Fibroblast of peridontal ligament (primary cell): ENCODE data around the gene C10orf105.

Experiments used
- DNase-seq: peaks from one replicate; pipeline ENCODE4 v3.0.0-alpha.2; 2010; ENCODE audit errors: extremely low read depth

C10orf105 gene

GRCh38 chr10:71675295-71675970, 44.1 kb downstream of the C10orf105 start:
- DNase-seq: no peak

- DNase-seq: no peak
These were observed 47.3 kb downstream of the C10orf105 start for GRCh38 chr10:71671994-71672946.

DNA sequence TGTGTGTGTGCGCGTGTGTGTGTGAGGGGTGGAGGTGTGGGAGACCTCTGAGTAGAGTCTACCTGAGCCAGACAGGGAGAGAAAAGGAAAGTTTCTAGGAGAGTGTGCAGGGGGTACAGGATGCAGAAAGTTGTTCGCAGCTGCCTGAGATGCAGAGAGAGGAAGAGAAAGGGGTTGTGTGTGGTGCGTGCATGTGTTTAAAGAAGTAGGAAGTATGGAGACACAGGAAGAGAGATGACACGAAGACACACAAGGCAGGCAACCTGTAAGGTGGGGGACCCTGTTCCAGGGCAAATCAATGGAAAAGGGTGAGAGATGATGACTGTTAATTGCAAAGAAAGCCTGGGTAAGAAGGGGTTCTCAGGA, 52.2 kb downstream of the C10orf105 start:
- no peak for DNase-seq

DNA sequence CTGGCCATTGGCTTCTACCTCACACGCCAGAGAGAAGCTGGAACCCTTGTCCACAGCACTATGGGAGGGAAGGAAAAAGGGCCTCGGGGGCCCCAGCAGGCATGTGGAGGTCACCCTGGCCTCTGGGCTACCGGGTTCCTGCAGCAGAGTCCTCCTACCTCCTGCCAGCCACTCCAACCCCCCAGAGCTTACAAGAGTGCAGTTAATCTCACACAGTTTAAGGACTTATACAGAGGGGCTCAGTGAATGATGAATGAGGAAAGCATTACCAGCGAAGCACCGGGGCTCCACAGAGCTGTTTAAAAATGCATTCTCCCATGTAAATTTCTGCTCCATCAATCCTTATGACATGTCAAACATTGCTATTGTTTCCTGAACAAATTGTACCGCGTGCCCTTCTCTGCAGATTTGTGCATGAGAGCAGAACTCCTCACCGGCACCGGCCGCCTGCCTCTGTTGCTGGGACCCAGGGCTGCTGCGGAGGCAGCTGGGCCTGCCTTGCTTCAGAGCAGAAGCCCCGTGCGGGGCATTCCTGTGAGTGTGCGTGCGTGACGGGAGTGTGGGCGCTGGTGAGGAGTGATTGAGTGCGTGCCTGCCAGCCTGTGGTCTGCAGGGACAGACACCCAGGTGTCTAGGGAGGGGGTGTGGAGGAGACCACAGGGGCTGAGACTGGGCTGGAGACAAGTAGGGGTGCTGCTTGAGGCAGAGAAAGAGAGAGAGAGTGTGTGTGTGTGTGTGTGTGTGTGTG, 52.8 kb downstream of the C10orf105 start:
- DNase-seq: no peak

DNA sequence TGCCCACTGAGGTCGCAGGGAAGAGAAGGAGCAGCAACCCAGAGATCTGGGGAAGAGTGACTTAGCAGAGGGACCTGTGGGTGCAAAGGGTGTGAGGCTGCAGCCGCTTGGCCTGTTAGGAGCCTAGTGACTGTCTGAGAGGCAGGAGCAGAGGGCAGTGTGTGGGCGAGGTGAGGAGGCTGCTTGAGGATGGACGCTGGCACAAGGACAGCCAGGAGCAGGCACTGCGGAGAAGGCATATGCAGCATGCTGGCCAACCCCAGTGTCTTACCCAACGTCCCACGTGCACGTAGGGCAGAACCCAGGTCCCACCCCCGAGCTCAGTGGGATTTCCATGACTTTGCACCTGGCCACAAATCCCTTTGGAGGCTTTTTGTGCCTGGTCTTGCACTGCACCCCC, 54.1 kb downstream of the C10orf105 start:
- no peak for DNase-seq

DNA sequence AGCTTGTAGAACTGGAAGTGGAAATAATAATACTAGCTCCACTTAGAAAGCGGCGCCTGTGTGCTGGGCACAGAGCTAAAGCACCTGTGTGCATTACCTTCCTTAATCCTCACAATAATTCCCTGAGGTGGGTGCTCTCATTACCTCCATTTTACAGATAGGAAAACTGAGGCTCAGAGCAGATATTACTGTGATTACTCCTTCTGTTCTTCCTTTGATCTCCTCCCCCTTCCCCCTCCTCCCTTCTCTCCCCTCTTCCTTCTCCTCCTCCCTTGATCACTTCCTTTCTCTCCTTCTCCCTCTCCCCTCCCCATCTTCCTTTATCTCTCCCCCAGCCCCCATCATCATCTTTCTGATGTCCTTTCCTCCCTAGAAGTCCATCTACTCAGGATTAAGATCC, 55.0 kb downstream of the C10orf105 start:
- DNase-seq: no peak

DNA sequence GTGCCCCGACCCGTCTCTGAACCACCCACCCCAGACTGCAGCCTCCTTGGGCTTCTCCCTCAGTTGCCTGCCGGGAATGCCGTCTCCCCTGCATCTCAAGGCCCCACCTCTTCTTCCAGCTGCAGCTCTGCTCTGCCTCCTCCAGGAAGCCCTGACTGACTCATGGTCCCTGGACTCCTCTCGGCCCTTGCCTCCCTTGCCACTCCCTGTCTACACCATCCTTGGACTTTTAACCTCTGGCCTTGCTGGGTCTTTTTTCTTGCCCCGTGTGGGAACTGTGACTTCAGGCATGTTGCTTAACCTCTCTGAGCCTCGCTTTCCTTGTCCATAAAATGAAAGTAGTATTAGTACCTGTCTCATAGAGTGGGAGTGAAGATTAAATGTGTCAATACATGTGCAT, 56.3 kb downstream of the C10orf105 start:
- DNase-seq: no peak

- DNase-seq: no peak
These were observed 57.7 kb downstream of the C10orf105 start for GRCh38 chr10:71661779-71662336.
